Tibial artery (tissue), 4 donors: ENCODE results near the gene MGST1.

Source experiments
- DNase-seq, 2 donors: peaks; one replicate each; pipeline ENCODE4 v3.0.0-alpha.2; 2019
- H3K27ac ChIP-seq, 2 donors: fragments of 200-600 bp; sonication (generic) in 1 of 2; 1 replicate in 1 of 2; 2 replicates in 1 of 2; pipeline ENCODE4 v1.5.1; 2018 to 2019; ENCODE audit warnings: mild to moderate bottlenecking in 1 of 2
- H3K27me3 ChIP-seq, 2 donors: fragments of 200-600 bp; sonication (generic) in 1 of 2; one replicate each; pipeline versions ENCODE4 v1.5.1 to v1.6.0; 2016 to 2019
- H3K36me3 ChIP-seq, 3 donors: fragments of 200-600 bp; sonication (generic) in 2 of 3; one replicate each; pipeline ENCODE4 v1.5.1; 2016 to 2019; ENCODE audit warnings: mild to moderate bottlenecking in 2 of 3
- H3K4me1 ChIP-seq, 4 donors: fragments of 200-600 bp; sonication (generic) in 2 of 4; 1 replicate in 3 of 4; 2 replicates in 1 of 4; pipeline ENCODE4 v1.5.1; 2016 to 2019
- H3K4me3 ChIP-seq, 2 donors: fragments of 200-600 bp; sonication (generic) in 1 of 2; 1 replicate in 1 of 2; 2 replicates in 1 of 2; pipeline ENCODE4 v1.5.1; 2018 to 2019; ENCODE audit warnings: mild to moderate bottlenecking in 2 of 2
- H3K9me3 ChIP-seq, 3 donors: fragments of 200-600 bp; sonication (generic) in 1 of 3; one replicate each; pipeline ENCODE4 v1.5.1; 2016 to 2019
- CTCF ChIP-seq, 2 experiments: fragments of 200-600 bp in 1 of 2; fragments of 450-650 bp in 1 of 2; IDR thresholded peaks; one replicate each; pipeline ENCODE4 v1.5.1; 2017 to 2019; ENCODE audit warnings: antibody characterized with exemption in 2 of 2, mild to moderate bottlenecking in 1 of 2, moderate library complexity in 1 of 2
- intact Hi-C: fragments of 100-400 bp; cut with DNase I; formaldehyde crosslinking; loops from one replicate; pipeline ENCODE4 v1.15.0; 2023; ENCODE audit warnings: low total_unique reads

Gene MGST1

GRCh38 chr12:16347391-16348298 lies at the start of gene MGST1:
Gene MGST1 (plus strand): TSS chr12:16347645. CDS start chr12:16354253, 6,608 bp downstream.
- Histone ChIP-seq H3K4me1 (peaks cover 0 to 7% (median 0%) of the 10 kb centered on the region in 4 donors), H3K36me3 (no peaks in the 10 kb centered on the region), H3K4me3 (peak within 1 kb of the TSS; percentile 34 to 48), H3K9me3 (no peaks in the 10 kb centered on the region), H3K27ac (peak within 1 kb of the TSS; percentile 9 to 43), H3K27me3 (peaks cover 0 to 3% of the 10 kb centered on the region in 2 donors)
- intact Hi-C loops, result no loop called here
- no peak for TF ChIP-seq CTCF (IDR thresholded peaks at IDR 0.05)
- DNase-seq, result peak; percentile 54 to 69

- TF ChIP-seq CTCF (IDR thresholded peaks at IDR 0.05), result no peak
- no peaks in the 10 kb centered on the region for H3K9me3 ChIP-seq
- no peak overlapping the region for H3K4me3 ChIP-seq
- intact Hi-C loops, result no loop called here
- peak in 1 of 2 donors; percentile 40 for DNase-seq
- H3K27ac ChIP-seq, result no peak overlapping the region
- no peaks in the 10 kb centered on the region for H3K27me3 ChIP-seq
- no peaks in the 10 kb centered on the region for H3K36me3 ChIP-seq
- no peaks in the 10 kb centered on the region for H3K4me1 ChIP-seq
Measured at GRCh38 chr12:16299403-16299802, 48.0 kb upstream of the MGST1 start.

GRCh38 chr12:16300122-16300521 lies 47.3 kb upstream of the MGST1 start:
- no peaks in the 10 kb centered on the region for H3K36me3 ChIP-seq
- no peak for TF ChIP-seq CTCF (IDR thresholded peaks at IDR 0.05)
- DNase-seq, result no peak
- H3K27ac ChIP-seq, result peak overlapping the region in 1 of 2 donors; percentile 30
- H3K4me3 ChIP-seq, result no peak overlapping the region
- no peaks in the 10 kb centered on the region for H3K9me3 ChIP-seq
- H3K27me3 ChIP-seq, result no peaks in the 10 kb centered on the region
- H3K4me1 ChIP-seq, result no peaks in the 10 kb centered on the region
- intact Hi-C loops, result no loop called here

- H3K27ac ChIP-seq, result peak overlapping the region; percentile 26 to 30
- no peak for TF ChIP-seq CTCF (IDR thresholded peaks at IDR 0.05)
- no peaks in the 10 kb centered on the region for H3K27me3 ChIP-seq
- intact Hi-C loops, result no loop called here
- DNase-seq, result peak; percentile 53 to 68
- no peaks in the 10 kb centered on the region for H3K9me3 ChIP-seq
- no peak overlapping the region for H3K4me3 ChIP-seq
- no peaks in the 10 kb centered on the region for H3K4me1 ChIP-seq
- H3K36me3 ChIP-seq, result no peaks in the 10 kb centered on the region
Measured at GRCh38 chr12:16300736-16301135, 46.7 kb upstream of the MGST1 start.

- TF ChIP-seq CTCF (IDR thresholded peaks at IDR 0.05), result no peak
- H3K9me3 ChIP-seq, result peaks cover 0 to 2% (median 0%) of the 10 kb centered on the region in 3 donors
- no peaks in the 10 kb centered on the region for H3K36me3 ChIP-seq
- no peaks in the 10 kb centered on the region for H3K4me1 ChIP-seq
- no peaks in the 10 kb centered on the region for H3K27me3 ChIP-seq
- no peak overlapping the region for H3K4me3 ChIP-seq
- no peak for DNase-seq
- intact Hi-C loops, result no loop called here
- no peak overlapping the region for H3K27ac ChIP-seq
Measured at GRCh38 chr12:16303939-16304338, 43.5 kb upstream of the MGST1 start.
